Measurements from ENCODE around the gene MAP2K6.

The MAP2K6 gene

DNA sequence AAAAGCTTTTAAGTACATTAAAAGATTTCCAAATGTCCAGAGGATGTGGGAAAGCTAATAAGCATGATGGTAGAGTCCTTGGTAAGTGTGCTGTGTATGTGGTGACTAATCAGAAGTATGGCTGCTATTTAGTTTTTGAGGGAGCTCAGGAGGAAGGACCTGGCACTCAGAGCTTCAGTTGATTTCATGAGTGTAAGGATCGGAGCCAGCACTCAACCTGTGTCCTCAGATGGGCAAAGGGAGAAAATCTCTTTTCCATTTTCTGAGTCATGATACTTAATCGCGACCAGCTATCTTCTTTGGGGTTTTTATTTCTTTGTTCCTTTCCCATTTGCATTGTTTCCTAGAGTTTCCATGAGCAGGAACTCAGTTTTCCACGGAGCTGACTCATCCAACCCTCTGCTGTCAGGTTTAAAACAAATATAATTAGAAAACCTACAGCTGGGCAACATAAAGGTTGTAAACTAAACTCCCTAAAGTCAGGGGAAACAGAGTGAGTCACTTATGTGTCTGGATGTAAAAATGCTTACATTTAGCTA is 125.4 kb downstream of the MAP2K6 start:
- DNase-seq = no peak

DNA sequence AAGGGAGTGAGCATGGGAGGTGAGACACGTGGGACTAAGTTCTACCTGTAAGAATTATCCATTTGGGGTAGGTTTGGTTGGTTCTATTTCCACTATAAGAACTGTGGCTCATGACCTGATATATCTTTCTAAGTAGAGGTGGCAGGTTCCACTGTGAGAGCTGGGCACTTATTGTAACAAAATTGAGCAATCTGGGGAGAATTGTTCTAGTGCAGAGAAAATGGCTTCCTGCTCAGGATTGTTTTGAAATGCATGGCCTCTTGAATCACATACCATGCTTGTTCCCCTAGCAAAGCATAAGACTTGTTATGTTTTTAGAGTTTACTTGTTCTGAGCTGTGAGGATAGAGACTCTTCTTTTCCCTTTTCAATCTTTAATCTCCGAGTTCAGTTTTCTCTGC is 125.9 kb downstream of the MAP2K6 start:
- no peak for DNase-seq

- DNase-seq = no peak
Observed at GRCh38 chr17:69547230-69547629, 132.7 kb downstream of the MAP2K6 start.

- DNase-seq = no peak
Observed at GRCh38 chr17:69547947-69548346, 133.4 kb downstream of the MAP2K6 start.

- DNase-seq = no peak
Observed at GRCh38 chr17:69551212-69552010, 136.9 kb downstream of the MAP2K6 start.

DNA sequence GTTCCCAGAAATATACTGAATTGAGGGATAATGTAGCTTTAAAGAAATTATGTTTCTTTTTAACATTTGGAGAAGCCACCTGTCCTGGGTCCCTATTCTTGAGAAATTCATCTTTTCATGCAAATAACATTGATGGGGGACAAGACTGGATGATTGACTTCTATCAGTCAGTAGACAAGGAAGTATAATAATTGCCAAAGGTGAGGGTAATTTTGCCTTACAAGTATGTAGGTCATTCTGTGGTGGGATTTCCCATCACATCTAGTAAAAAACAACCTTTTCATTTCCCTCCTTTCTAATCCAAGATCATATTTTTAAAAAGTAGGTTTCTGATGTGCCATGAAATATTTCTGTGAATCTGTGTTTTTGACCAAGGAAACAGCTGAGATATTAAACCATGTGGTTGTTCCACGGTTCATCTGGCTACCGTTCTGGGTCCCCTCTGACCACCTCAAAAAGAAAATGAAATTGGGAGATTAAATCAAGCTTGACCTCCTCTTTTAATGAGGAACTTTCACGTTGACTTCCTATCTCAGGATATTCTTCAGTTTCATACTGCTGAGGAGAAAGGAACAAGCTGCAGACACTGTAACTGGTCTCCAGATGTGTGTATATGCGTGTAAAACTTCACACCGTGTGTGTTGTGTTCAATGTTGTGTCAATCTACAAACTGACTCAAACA is 138.6 kb downstream of the MAP2K6 start:
- DNase-seq = no peak

- DNase-seq = no peak
Observed at GRCh38 chr17:69555056-69555455, 140.6 kb downstream of the MAP2K6 start.

GRCh38 chr17:69557339-69557738 is 142.8 kb downstream of the MAP2K6 start:
- no peak for DNase-seq

GRCh38 chr17:69558796-69559195 is 144.3 kb downstream of the MAP2K6 start:
- no peak for DNase-seq

DNA sequence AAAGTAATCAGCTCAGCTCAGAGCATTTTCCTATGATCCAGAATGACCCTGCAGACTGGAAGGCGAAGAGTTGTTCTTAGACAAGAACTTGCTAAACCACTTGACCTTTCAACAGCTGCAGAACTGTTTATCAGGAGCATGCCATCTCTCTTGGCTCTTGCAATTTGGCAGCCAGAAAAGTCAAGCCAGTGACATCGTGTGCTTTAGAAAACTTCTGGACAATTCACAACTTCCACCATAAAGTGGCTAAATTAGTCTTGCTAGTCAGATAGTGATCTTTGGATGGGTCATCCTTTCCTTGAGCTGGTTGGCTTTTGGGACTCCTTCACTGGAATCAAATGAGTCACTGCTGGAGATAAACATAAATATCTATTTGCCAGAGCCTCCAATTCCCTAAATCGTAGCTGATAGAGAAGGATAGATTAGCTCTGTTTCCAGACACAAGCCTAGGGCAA is 146.5 kb downstream of the MAP2K6 start:
- no peak for DNase-seq

DNA sequence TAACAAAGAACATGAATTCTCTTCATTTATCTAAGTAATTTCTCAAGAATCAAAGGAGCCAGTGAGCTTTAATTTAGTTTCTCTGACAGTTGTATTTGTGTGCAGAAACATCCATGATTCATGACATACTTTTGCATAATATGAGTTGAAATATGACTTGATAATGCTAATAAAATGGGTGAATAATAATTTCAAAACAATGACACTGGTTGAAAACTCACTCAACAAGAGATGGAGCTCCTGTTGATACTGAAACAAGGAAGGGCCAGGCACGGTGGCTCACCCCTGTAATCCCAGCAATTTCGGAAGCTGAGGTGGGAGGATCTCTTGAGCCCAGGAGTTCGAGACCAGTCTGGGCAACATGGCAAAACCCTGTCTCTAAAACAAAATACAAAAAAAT is 147.0 kb downstream of the MAP2K6 start:
- DNase-seq = no peak

- no peak for DNase-seq
Observed at GRCh38 chr17:69565447-69565846, 150.9 kb downstream of the MAP2K6 start.

DNA sequence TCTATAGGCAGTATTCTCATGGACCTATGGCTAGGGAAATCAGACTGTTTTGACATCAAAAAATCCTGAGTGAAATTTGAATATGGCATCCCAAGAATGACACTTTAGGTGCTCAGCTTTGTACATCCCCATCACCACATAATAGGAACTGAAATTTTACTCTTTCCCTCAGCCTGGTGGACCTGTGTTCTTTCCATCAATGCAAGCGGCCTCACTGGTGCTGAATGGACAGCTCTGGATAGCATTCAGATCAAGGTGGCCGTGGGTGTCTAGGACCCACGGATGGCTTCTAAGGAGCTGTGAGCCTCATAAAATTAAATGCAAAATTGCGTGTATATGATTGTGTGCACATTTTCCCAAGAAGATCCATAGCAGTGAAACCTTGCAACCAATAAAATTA is 152.6 kb downstream of the MAP2K6 start:
- DNase-seq = no peak

GRCh38 chr17:69572747-69573146 is 158.2 kb downstream of the MAP2K6 start:
- DNase-seq = no peak

GRCh38 chr17:69573396-69573795 is 158.9 kb downstream of the MAP2K6 start:
- DNase-seq = no peak

DNA sequence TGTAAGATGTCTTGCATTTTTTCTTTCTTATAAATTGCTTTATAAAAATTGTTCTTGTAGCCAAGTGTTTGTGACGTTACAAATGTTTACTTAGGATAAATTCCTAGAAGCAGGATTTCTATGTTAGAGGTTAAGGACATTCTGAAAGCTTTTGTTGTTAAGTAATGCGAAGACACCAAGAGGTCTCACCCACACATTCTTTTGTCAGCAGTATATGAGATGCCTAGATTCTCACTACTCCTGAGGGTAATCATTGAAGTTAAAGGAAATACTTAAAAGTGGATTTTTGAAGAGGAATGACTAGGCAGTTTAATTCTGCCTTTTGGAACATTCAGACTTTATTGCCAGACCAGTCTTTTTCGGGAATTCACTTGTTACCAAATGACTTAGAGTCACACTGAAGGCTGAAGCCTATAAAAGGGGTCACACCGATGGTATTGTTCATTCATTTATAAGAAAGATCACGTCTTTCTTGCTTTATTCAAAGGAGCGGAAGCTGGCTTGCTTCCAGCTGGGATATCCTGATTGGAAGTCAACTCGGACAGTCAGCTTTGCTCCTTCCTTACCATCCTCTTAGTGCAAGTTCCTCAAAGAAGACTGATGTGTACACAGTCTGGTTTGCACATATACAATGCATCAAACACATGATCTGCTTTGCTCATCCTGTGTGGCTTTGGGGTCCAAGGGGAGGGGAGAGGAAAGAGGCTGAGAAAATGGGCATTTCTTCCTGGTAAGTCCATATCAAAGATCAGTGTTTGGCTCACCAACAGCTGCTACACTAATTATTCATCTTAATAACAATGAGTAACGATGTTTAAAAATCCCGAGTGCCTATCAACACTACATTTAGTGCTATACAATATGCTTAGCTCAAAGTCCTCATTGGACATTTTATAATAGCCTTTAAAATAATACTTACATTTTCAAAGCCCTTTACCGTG is 160.0 kb downstream of the MAP2K6 start:
- DNase-seq = no peak

- peak; percentile 14 for DNase-seq
Observed at GRCh38 chr17:69575346-69575761, 160.9 kb downstream of the MAP2K6 start.

DNA sequence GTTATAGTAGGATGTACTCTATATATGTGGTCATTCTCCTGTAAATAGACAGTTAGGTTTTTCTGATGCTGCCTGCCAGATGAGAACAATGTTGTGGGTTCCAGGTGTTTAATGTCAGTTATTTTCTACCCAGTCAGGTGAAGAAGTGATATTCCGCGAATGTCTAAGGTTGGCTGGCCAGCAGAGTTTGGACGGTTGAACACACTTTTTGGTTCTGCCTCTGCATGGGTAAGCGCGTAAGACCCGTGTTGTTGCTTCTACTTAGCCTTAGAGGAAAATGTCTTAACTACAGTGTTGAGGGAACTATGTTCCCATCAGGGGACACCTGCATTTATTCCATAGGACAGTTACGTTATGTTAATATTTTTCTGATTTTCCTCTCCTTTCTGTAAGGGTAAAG is 162.6 kb downstream of the MAP2K6 start:
- no peak for DNase-seq

GRCh38 chr17:69578385-69578936 is 164.0 kb downstream of the MAP2K6 start:
- DNase-seq = no peak

- DNase-seq = no peak
Observed at GRCh38 chr17:69579961-69580677, 165.6 kb downstream of the MAP2K6 start.

DNA sequence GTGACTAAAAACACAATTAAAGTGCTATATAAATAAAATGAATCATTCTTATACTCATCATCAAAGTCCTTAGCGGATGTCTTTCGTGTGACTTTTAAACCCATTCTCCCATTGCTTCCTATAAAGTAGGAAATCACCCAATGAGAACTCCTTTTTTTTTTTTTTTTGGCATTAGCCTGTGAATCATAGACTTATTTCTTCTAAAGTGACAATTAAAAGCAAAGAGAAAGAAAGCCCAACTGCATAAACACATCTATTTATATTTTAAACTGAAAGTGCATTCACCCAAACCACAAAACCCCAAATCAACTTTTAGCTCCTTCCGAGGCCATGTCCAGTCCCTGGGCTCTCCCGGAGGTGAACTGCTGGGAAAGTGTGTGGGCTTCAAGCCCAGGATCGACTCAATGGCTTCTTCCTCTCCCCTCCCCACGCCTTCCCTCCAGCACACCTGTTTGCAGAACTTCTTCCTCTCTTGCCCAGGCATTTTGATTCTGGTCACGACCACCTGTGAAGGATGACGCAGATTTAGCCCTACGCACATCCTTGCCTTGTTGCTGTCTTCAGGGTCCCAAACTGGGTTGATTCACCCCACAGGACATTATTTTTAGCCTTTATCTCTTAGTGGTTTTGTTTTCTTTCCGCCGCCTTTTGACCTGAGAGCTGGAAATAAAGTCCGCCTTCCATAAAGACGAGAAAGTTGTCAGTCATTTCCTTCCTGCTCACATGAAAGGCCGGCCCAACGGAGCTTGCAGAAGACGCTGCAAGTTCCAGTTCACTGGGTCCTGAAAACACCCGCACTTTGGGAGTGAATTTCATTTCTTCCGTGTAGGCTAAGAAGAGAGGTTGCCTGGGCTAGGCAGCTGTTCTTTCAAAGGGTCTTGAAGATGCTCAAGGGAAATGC is 166.8 kb downstream of the MAP2K6 start:
- DNase-seq = no peak
